SIG-M5 treated with dmso at 0.1 percent for 504 hours (cell line): Measurements from ENCODE around the gene SIDT2.

Source experiments
- DNase-seq: peaks from one replicate; lab custom pipeline; 2025; ENCODE audit not compliant: unreplicated experiment; lab: John Stamatoyannopoulos, UW

SIDT2 gene

GRCh38 chr11:117220999-117221774 is 42.6 kb downstream of the SIDT2 start:
- no peak for DNase-seq

DNA sequence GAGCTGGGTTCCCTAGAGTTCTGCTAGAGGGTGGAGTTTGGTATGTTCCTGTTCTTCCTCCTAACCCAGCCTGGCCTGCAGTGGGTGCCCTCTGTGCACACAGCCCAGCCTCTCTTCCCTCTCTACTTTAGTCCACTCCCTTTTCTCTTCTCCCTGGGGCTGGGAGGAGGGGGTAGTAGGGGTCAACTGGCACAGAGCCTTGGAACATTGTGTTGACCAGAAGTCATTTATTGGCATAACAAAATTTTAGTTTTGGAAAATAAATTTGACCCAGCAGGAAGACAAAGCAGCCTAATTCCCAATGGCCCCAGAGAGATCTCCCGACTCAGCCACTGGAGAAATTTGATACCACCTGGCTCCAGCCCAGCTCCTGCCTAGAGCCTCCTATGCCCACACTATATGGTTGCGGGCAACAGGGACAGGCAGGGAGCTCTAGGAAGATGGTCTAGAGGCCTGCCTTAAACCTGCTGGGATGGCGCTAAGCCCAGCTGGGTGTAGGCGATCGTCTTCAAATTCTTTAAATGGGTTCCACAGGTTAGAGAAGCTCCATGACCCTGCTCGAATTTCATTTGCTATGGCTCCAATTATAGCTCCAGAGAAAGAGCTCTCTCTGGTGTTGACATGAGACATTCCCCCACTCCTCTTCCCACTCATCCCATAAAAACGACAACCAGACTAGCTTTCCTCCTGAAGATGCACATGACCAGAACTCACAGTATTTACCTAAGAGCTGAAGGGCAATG is 43.4 kb downstream of the SIDT2 start:
- DNase-seq = no peak

DNA sequence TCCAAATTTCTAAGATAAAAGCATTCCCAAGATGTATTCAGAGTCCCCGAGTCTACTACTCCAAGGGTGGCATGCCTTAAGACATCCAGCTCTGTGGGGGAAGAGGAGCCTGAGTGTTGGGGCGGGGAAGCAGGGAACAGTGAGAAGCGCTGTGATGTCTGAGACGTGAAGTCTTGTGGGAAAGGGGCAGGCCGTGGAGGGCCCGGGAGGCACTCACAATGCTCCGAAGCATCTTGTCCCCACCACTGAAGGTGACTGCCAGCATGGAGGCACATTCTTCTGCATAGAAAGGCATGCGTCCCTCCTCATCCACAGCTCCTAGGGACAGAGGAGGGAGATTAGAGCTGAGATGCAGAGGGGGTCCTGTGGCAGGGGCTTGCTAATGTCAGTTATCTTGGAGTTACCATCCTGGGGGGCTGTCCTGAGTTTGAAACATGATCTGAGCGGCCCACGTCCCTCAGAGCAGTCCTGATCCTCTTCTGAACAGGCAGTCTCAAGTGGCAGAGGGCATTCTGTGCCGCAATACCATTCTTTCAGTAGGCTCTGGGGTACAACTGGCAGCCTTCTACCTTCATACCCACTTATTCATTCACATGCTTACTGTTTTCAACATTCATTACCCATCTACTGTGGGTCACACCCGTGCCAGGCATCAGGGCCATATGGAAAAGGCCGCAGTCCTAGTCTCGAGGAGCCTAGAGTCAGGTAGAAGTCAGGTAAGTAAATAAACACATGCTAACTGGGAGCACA is 44.6 kb downstream of the SIDT2 start:
- DNase-seq = no peak

DNA sequence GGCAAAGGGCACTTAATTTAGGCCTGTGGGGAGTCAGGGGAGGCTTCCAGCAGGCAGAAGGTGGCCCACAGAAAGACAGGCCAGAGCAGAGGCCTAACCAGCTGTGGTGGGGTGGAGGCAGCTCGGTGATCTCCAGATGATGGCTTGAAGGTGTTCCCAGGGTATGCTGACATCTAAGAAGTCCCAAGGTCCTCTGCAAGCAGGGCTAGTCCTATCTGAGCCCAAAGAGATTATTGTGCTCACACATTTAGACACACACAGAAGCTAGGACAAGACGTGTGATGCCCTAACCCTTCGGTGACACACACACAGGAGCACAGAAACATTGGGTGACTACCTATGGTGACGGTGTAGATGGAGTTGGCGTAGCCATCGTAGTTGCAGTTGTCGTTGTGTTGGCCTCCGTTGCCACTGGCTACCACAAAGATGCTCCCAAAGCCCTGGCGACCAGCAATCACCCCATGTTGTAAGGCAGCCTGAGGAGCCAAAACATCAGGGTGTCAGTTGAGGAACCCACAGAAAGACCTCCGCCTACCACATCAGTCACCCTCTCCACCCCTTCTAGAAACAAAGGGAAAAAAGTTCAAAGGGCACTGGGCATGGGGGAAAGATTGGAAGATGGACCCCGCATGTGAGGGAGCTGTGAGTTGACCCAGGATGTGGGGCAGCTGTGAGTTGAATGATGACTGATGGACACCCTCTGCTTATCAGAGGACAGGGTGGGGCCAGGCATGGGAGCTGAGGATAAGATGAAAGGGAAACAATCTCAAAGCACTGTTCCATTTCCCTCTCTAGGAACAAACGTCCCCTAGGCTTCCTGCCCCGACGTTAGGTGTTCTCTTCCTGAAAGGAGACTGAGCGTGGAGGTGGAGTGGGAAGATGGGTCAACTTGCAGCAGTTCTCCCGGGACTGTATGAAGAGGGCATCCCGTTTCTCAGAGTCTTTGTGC is 45.5 kb downstream of the SIDT2 start:
- DNase-seq = no peak

DNA sequence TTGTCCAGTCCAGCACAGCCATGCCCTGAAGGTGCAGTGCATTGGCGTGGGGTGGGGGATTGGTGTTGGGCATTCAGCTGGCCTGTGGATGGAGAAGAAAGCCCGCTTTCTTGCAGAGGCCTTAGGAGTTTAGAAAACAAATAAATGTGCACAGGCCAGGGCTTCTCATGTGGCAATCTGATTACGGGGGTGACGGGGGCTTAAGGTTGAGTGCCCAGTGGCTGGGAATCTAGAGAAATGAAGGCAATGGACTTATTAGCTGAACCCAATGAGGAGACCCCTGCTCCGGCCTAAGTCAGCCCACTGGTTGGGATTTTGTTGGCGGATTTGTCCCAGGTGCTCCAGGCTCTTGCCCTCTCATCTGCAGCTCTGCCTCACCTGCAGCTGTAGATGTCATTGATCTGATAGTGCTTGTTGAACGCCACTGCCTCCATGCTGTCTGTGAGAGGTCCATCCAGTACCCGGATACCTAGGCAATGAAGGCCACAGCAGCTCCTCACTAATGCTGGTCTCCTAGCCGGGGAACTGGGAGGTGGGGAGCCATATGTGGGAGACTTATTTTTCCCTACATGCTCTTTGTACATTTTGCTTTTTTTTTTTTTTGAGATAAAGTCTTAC is 47.1 kb downstream of the SIDT2 start:
- DNase-seq = no peak

- peak; percentile 83 for DNase-seq
Measured at GRCh38 chr11:117226388-117227385, 48.1 kb downstream of the SIDT2 start.

GRCh38 chr11:117228091-117228490 is 49.5 kb downstream of the SIDT2 start:
- DNase-seq = no peak

- DNase-seq = no peak
Measured at GRCh38 chr11:117229411-117229810, 50.9 kb downstream of the SIDT2 start.

DNA sequence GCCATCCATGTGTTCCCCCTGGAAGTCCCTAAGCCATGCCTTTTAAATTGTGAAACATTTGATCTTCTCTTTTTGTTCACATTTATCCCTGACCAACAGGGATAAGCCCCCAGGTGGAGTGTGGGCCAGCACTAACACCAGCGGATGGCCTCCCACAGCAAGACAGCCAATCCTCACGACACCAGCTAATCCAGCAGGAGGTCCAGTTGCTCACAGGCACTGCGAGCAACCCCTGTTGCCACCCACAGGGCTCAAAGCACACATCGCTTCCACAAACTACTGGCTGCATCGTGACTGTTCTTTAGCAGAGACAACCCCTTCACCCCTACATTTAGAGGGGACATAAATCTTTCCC is 51.4 kb downstream of the SIDT2 start:
- DNase-seq = no peak

GRCh38 chr11:117230286-117230961 is 51.9 kb downstream of the SIDT2 start:
- DNase-seq = no peak

DNA sequence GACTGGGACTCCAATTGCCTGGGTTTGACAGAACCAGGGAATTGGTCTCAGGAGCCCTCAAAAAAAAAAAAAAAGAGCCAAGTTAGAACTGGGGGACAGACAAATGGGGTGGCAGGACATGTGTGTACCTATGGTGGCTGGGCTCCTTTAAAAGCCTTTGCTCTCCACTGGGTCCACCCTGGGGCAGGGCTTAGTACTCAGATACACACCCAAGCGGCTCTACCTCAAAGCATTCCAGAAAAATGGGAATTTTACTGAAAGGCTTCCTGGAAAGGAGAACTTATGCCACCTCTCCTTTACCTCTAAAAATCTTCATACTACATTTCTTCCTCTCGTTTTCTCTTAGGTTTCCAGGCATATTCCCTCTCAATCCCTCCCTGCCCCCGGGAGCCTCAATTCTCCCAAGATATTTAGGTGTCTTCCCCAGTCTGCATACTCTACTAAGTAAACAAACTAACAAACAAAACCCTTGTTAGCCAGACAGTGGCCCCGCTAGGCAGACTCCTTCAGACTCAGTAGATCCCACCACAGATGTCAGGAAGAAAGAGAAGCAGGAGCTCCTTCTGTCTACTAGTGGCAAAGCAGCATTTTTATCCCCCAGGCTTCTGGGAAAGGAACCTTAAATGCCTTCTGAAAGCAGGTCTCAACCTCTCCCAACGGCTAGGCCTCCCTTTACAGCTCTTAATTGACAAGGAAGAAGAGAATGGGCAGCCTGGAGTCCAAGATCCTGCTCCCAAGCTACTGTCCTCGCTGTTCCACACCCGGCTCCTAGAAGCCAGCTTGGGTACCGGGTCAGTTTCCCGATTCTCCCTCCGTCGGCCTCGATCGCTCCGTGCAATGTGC is 52.7 kb downstream of the SIDT2 start:
- DNase-seq = peak; percentile 10

DNA sequence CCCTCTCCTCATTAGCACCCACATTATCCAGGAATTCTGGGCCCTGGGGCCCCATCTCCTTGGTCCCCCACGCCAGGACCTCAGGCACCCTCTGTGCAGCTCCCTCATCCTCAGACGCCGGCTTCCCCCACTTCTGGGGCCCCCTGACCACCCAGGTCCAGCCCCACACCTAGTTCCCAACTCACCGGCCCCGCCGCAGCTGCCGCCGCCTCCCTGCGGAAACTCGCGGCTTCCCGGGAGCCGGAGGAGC is 53.2 kb downstream of the SIDT2 start, which contains the start of gene PCSK7:
Gene PCSK7 (minus strand): TSS at position 232 of the 250 bp plus-strand sequence. CDS start 2,229 bp downstream, outside the sequence.
- no peak for DNase-seq

DNA sequence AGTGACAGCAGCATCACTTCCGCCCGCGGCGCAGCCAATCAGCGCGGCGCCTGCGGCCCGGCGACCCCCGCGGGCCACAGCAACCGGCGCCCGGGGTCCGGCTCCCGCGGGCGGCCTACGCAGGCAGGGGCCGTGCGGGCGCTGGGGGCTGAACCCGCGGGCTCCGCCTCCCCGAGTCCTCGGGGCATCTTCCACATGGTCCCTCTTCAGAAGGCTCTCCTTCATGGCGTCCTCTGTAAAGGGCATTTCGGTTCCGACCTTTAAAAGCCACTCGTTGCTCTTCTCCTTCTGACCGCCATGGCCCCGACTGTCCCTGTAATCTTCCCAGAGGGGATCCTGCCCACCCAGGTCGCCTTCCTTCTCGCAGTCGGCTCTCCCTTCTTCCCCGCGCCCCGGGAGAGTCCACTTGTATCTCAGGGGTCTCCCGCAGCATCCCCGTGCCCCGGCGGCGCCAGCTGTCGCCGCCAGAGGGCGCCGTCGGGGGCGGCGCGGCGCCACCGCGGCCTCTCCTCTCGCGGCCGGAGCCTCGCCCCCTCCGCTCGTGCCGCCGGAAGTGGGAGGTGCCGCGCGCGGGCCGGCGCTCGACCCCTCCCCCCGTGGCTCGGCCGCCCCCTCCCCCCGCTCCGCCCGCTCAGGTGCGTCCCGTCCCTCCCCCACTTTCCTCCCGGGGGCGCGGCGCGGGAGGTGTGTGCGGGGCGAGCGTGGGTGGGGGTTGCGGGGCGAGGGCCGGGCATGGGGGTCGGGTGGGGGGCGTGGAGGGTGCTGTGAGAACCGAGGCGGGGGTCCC is 53.7 kb downstream of the SIDT2 start, which contains the start of gene RNF214:
Gene RNF214 (plus strand): TSS at position 580 of the 787 bp plus-strand sequence. CDS start 1,602 bp downstream, outside the sequence.
- peak; percentile 53 for DNase-seq

DNA sequence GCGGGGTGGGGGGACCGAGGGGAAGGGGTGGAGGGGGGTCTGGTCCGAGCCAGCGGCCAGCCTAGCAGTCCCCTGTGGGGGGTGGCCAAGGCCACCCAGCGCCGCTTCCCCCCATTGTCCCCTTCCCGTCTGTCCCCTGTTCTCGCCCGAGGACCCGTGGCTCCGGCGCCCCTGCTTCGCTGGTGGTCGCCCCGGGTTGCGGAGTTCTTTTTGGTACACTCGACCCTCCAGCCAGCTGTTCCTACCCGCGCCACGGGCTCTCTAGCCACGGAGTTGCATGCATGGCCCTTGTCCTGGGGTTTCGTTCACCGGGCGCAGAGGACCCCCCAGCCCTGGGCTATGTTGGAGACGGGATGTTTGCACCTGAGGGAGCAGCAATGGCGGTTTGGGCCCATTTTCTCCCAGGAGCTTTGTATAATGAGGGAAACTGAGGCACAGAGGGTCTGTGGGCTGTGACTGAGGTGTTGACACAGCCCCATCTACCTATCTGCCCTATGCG is 54.4 kb downstream of the SIDT2 start:
- DNase-seq = peak; percentile 8

GRCh38 chr11:117238221-117238620 is 59.7 kb downstream of the SIDT2 start:
- no peak for DNase-seq

DNA sequence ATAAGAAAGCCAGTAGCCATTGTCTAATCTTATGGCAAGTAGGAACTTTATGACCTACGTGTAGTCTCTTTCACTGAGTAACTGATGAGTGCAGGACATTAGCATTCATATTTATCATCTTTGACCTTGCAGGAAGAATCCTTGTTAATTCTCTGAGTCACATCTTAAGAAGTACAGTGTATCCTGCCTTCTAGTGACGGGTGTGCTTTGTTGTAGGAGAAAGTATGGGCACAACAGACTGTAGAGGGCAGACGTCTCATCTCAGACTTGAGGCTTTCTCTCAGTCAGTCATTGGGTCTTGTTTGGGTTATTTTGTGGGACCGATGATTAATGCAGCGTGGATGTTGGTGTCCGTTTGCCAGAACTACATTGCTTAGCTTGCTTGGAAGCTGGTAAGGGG is 60.8 kb downstream of the SIDT2 start:
- DNase-seq = peak; percentile 10
